K562 (cell line): ENCODE results near the gene OTULINL. TPM values are rescaled to one million over a fixed set of nuclear protein-coding genes. Genes with fewer than 3 reads are reported as not detected.

Experiments used
- ATAC-seq: fragments of 200-7000 bp; cut with Tn5 transposase; 3 replicates; pipeline ENCODE4 v1.9.1; 2020; ENCODE audit warnings: moderate library complexity
- BruUV-seq: library from RNA; stranded (reverse); fragments of 400-500 nt; replicated peaks from 2 replicates; lab custom pipeline; 2021; lab: Mats Ljungman, UMichigan
- CTCF ChIA-PET: fragments of 300-600 bp; formaldehyde crosslinking; extraction: SDS; loops from one replicate; lab custom pipeline; 2021; ENCODE audit warnings: low intra/inter-chr PET ratio; lab: Yijun Ruan, JAX
- POLR2A ChIA-PET: fragments of 300-600, 350-650 bp; sonication (Branson Sonifier 250); formaldehyde crosslinking; extraction: SDS; loops from one replicate; lab custom pipeline; 2021; ENCODE audit warnings: antibody characterized with exemption, inconsistent platforms; lab: Yijun Ruan, JAX
- DNase-seq, 4 experiments: peaks; one replicate each; pipeline versions ENCODE4 v3.0.0 to v3.0.0-alpha.2; 2011 to 2018; ENCODE audit warnings: low spot score in 3 of 4, mixed read lengths in 3 of 4; ENCODE audit errors: extremely low read depth in 1 of 4
- FAIRE-seq: peaks from 2 replicates; lab custom pipeline; 2011; peaks lifted over from hg19 to GRCh38; lab: Jason Lieb, UNC
- H2AFZ ChIP-seq: 2 replicates; pipeline ENCODE4 v1.6.0; 2011; ENCODE audit warnings: low read depth, low read length, control low read depth, inconsistent platforms
- H3K27ac ChIP-seq: fragments of 200-600 bp; 3 replicates; pipeline ENCODE4 v1.8.0; 2011; ENCODE audit warnings: low read depth, mild to moderate bottlenecking, control low read depth, inconsistent platforms, low read length, moderate library complexity, mixed read lengths; ENCODE audit errors: extremely low read depth
- H3K27me3 ChIP-seq, 2 experiments: fragments of 300-600 bp in 1 of 2; 2 replicates in 1 of 2; 3 replicates in 1 of 2; pipeline versions ENCODE4 v1.6.0 to v1.8.0; 2011; ENCODE audit warnings: inconsistent platforms in 2 of 2, low read length in 2 of 2, mild to moderate bottlenecking in 1 of 2, mixed read lengths in 1 of 2, moderate library complexity in 1 of 2; ENCODE audit not compliant: control insufficient read depth in 2 of 2, insufficient read depth in 2 of 2
- H3K36me3 ChIP-seq: fragments of 300-600 bp; 3 replicates; pipeline ENCODE4 v1.8.0; 2011; ENCODE audit warnings: mild to moderate bottlenecking, low read length, inconsistent platforms; ENCODE audit not compliant: control insufficient read depth, insufficient read depth
- H3K4me1 ChIP-seq, 2 experiments: fragments of 200-600 bp in 1 of 2; replicated peaks in 1 of 2; 2 replicates in 1 of 2; 3 replicates in 1 of 2; pipeline versions ENCODE4 v1.5.1 to v1.8.0; 2011; ENCODE audit warnings: inconsistent platforms in 2 of 2, low read length in 2 of 2, mild to moderate bottlenecking in 1 of 2, mixed read lengths in 1 of 2, moderate library complexity in 1 of 2; ENCODE audit not compliant: control insufficient read depth in 2 of 2, insufficient read depth in 2 of 2
- H3K4me2 ChIP-seq: 2 replicates; pipeline ENCODE4 v1.6.1; 2011; ENCODE audit warnings: low read length, control low read depth, inconsistent platforms, mixed read lengths; ENCODE audit not compliant: insufficient read depth
- H3K4me3 ChIP-seq: fragments of 200-600 bp; sonication (generic), shearing (Covaris generic); 2 replicates; pipeline ENCODE4 v1.5.1; 2016; ENCODE audit warnings: control low read depth, inconsistent platforms
- H3K79me2 ChIP-seq: fragments of 200-600 bp; 3 replicates; pipeline ENCODE4 v1.8.0; 2011; ENCODE audit warnings: low read length, inconsistent platforms; ENCODE audit not compliant: control insufficient read depth, insufficient read depth
- H3K9ac ChIP-seq, 2 experiments: 2 replicates each; pipeline versions ENCODE4 v1.6.0 to v1.6.1; 2011; ENCODE audit warnings: low read depth in 2 of 2, low read length in 2 of 2, control low read depth in 1 of 2, inconsistent platforms in 1 of 2, mild to moderate bottlenecking in 1 of 2, mixed read lengths in 1 of 2; ENCODE audit not compliant: insufficient read depth in 1 of 2
- H3K9me1 ChIP-seq: one replicate; pipeline ENCODE4 v1.6.0; 2011; ENCODE audit warnings: inconsistent platforms, mild to moderate bottlenecking, low read length, moderate library complexity; ENCODE audit not compliant: control insufficient read depth, insufficient read depth
- H3K9me3 ChIP-seq: replicated peaks from 2 replicates; pipeline ENCODE4 v1.5.1; 2011; ENCODE audit warnings: low read depth, low read length, inconsistent platforms; ENCODE audit not compliant: control insufficient read depth, insufficient read depth
- H4K20me1 ChIP-seq: replicated peaks from 2 replicates; pipeline ENCODE4 v1.6.1; 2011; ENCODE audit warnings: low read length, inconsistent platforms, mixed read lengths; ENCODE audit not compliant: control insufficient read depth, insufficient read depth
- BRCA1 ChIP-seq, 2 experiments: fragments of 450-650 bp in 1 of 2; sonication (generic) in 1 of 2; formaldehyde crosslinking in 1 of 2; IDR thresholded peaks; 2 replicates each; pipeline versions ENCODE4 v1.5.0 to v1.6.1; 2017 to 2020; ENCODE audit warnings: mild to moderate bottlenecking in 1 of 2, missing genetic modification reagents in 1 of 2
- CREB3L1 ChIP-seq: fragments of 450-650 bp; IDR thresholded peaks from 2 replicates; pipeline ENCODE4 v1.6.1; 2014; ENCODE audit warnings: low read depth, mild to moderate bottlenecking, moderate library complexity, borderline replicate concordance
- THAP12 ChIP-seq: fragments of 250-450 bp; sonication (Bioruptor Pico); IDR thresholded peaks from 2 replicates; pipeline ENCODE4 v1.9.0; 2021; ENCODE audit warnings: mild to moderate bottlenecking, inconsistent platforms
- ZNF124 ChIP-seq: sonication (generic); formaldehyde crosslinking; IDR thresholded peaks from 2 replicates; pipeline ENCODE4 v1.8.1; 2022; ENCODE audit warnings: missing genetic modification reagents
- ZNF639 ChIP-seq, 2 experiments: fragments of 200-800 bp in 1 of 2; sonication (Bioruptor generic) in 1 of 2; sonication (generic) in 1 of 2; formaldehyde crosslinking in 1 of 2; IDR thresholded peaks in 1 of 2; conservative IDR thresholded peaks in 1 of 2; 2 replicates each; pipeline versions ENCODE4 v1.5.0 to v1.6.1; 2016 to 2020; ENCODE audit warnings: missing compliant biosample characterization in 1 of 2, missing genetic modification characterization in 1 of 2, missing genetic modification reagents in 1 of 2
- WGBS: fragments of 100-300 bp; shearing (Covaris generic); methylation state at CpG from one replicate; pipeline ENCODE4 v1.1.6; 2016; ENCODE audit warnings: low coverage, mixed read lengths; ENCODE audit not compliant: insufficient coverage; ENCODE audit errors: missing lambda C conversion rate; 5-methylcytosine and 5-hydroxymethylcytosine counted together
- in situ Hi-C: fragments of 300-500 bp; cut with MboI; formaldehyde crosslinking; loops from 4 replicates; pipeline ENCODE4 v1.15.0; 2018; ENCODE audit warnings: inconsistent platforms, mixed read lengths
- intact Hi-C: fragments of 100-400 bp; cut with micrococcal nuclease; formaldehyde crosslinking; loops from 2 replicates; pipeline ENCODE4 v1.14.2; 2022
- polyA plus RNA-seq, 8 experiments: library from polyadenylated mRNA; depleted of rRNA in 4 of 8; stranded (reverse) in 5 of 8; unstranded in 3 of 8; fragments of >200 nt; fragmentation: Nextera tagmentation in 2 of 8; fragmentation: Illumina TruSeq in 1 of 8; extraction: Ambion mirVana in 2 of 8; extraction: Trizol in 1 of 8; gene quantifications; 2 replicates each; pipeline versions ENCODE4 v1.2.1 to v1.2.3, GENCODE V29; 2011 to 2014; ENCODE audit warnings: inconsistent platforms in 1 of 8, missing spikeins in 1 of 8
- total RNA-seq, 7 experiments: library from RNA; depleted of rRNA in 6 of 7; stranded (reverse); fragments of >200 nt in 6 of 7; fragmentation: Illumina TruSeq in 2 of 7; extraction: Trizol in 2 of 7; gene quantifications; 2 replicates each; pipeline versions ENCODE4 v1.2.1 to v1.2.3, GENCODE V29; 2011 to 2021; ENCODE audit warnings: low replicate concordance in 1 of 7

The OTULINL gene
- total and polyA plus RNA-seq, 9 of the 15 experiments (the other 6 are each of a cell fraction or from before 2014, with no cell fraction given), result 0.13 to 0.18 TPM; not detected in 7

GRCh38 chr5:14598225-14598624 lies 16.6 kb downstream of the OTULINL start (continued):
- no peak for TF ChIP-seq CREB3L1
- TF ChIP-seq ZNF124 (CRISPR knock-in tag), result no peak
- TF ChIP-seq ZNF639 (CRISPR knock-in tag; conservative IDR thresholded peaks at IDR 0.05 in 1 of 2, IDR thresholded peaks at IDR 0.05 in 1 of 2), result no peak
- TF ChIP-seq, all 486 proteins: peak for 0

GRCh38 chr5:14599476-14600127 lies 18.0 kb downstream of the OTULINL start:
- ATAC-seq, result no peak
- no peaks in the 10 kb centered on the region for H3K27me3 ChIP-seq
- H2AFZ ChIP-seq, result no peak overlapping the region
- no peaks in the 10 kb centered on the region; the same call in 2 of the 3 replicates for H3K36me3 ChIP-seq
- in situ Hi-C loops (no loop called here), intact Hi-C loops (no loop called here)
- CTCF ChIA-PET, result no interaction called here
- 0% methylated on average over 1 of the region's 1 CpG for WGBS
- H3K4me1 ChIP-seq, result no peaks in the 10 kb centered on the region
- no peaks in the 10 kb centered on the region for H4K20me1 ChIP-seq
- BruUV-seq, result no TSS peak
- DNase-seq, result no peak
- H3K79me2 ChIP-seq, result no peaks in the 10 kb centered on the region
- H3K4me3 ChIP-seq, result no peak overlapping the region
- no peak for FAIRE-seq
- POLR2A ChIA-PET, result no interaction called here
- no peak overlapping the region for H3K4me2 ChIP-seq
- no peak overlapping the region for H3K9ac ChIP-seq
- H3K27ac ChIP-seq, result no peak overlapping the region
- H3K9me3 ChIP-seq, result no peaks in the 10 kb centered on the region
- H3K9me1 ChIP-seq, result no peaks in the 10 kb centered on the region
- no peak for TF ChIP-seq BRCA1 (IDR thresholded peaks at IDR 0.05)
- TF ChIP-seq BRCA1 (CRISPR knock-in tag; IDR thresholded peaks at IDR 0.05), result no peak
- TF ChIP-seq THAP12, result no peak
